Measurements from ENCODE around the gene ENPP1. TPM values are rescaled to one million over a fixed set of nuclear protein-coding genes. Genes with fewer than 3 reads are reported as not detected.
"Not testable (repeated sequence)": the region's sequence is repeated elsewhere in the genome, so short reads cannot be mapped to it uniquely, and the experiment has no call there.

ENPP1 gene
- total RNA-seq, 1 experiment from 2014 or later: 6.5 TPM

DNA sequence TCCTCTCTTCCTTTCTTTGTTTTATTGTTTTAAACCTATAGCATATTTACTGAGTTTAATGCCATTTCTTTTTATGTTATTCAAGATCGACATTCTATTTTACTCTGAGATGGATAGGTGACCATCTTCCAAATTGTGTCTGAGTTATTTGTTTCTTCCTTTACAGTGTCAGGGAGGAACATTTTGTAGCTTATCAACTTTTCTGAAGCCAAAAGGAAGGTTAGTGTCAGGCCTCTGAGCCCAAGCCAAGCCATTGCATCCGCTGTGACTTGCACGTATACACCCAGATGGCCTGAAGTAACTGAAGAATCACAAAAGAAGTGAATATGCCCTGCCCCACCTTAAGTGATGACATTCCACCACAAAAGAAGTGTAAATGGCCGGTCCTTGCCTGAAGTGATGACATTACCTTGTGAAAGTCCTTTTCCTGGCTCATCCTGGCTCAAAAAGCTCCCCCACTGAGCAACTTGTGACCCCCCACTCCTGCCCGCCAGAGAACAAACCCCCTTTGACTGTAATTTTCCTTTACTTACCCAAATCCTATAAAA lies 93.6 kb downstream of the ENPP1 start:
- H3K4me1 ChIP-seq (ENCODE audit: control insufficient read depth in 1 of 2, insufficient read depth in 2 of 2, low read length in 2 of 2); RAD21 ChIA-PET (ENCODE audit: low non-redundant PET in 1 of 2, low total read pairs in 2 of 2, uncharacterized antibody in 2 of 2, unreplicated experiment in 2 of 2); ATAC-seq; intact Hi-C loops (cut with micrococcal nuclease); CTCF ChIA-PET; H3K9ac ChIP-seq (ENCODE audit: low read length); BruUV-seq (replicated peaks); H3K36me3 ChIP-seq (ENCODE audit: control insufficient read depth in 1 of 2, insufficient read depth in 2 of 2, low read length in 2 of 2); POLR2A ChIA-PET; H3K27ac ChIP-seq (ENCODE audit: low read depth, low read length); H3K4me3 ChIP-seq (replicated peaks in 1 of 2; ENCODE audit: low read depth in 1 of 2, low read length in 2 of 2); DNase-seq (ENCODE audit: low read depth, low spot score); H3K79me2 ChIP-seq (ENCODE audit: insufficient read depth, low read length); H2AFZ ChIP-seq (ENCODE audit: low read depth, low read length, poor library complexity, severe bottlenecking); H4K20me1 ChIP-seq (ENCODE audit: insufficient read depth); H3K27me3 ChIP-seq (ENCODE audit: insufficient read depth, low read length); H3K9me2 ChIP-seq (ENCODE audit: insufficient read depth); H3K9me3 ChIP-seq (ENCODE audit: control insufficient read depth in 1 of 2, insufficient read depth in 1 of 2, low read depth in 1 of 2, low read length in 2 of 2); H3K4me2 ChIP-seq (ENCODE audit: low read length): not testable (repeated sequence)

- H3K9ac ChIP-seq (ENCODE audit: low read length); DNase-seq (ENCODE audit: low read depth, low spot score); RAD21 ChIA-PET (ENCODE audit: low non-redundant PET in 1 of 2, low total read pairs in 2 of 2, uncharacterized antibody in 2 of 2, unreplicated experiment in 2 of 2); H3K9me2 ChIP-seq (ENCODE audit: insufficient read depth); H3K4me1 ChIP-seq (ENCODE audit: control insufficient read depth in 1 of 2, insufficient read depth in 2 of 2, low read length in 2 of 2); H2AFZ ChIP-seq (ENCODE audit: low read depth, low read length, poor library complexity, severe bottlenecking); H3K4me3 ChIP-seq (replicated peaks in 1 of 2; ENCODE audit: low read depth in 1 of 2, low read length in 2 of 2); H3K4me2 ChIP-seq (ENCODE audit: low read length); H3K27ac ChIP-seq (ENCODE audit: low read depth, low read length); H4K20me1 ChIP-seq (ENCODE audit: insufficient read depth); H3K79me2 ChIP-seq (ENCODE audit: insufficient read depth, low read length); H3K36me3 ChIP-seq (ENCODE audit: control insufficient read depth in 1 of 2, insufficient read depth in 2 of 2, low read length in 2 of 2); H3K9me3 ChIP-seq (ENCODE audit: control insufficient read depth in 1 of 2, insufficient read depth in 1 of 2, low read depth in 1 of 2, low read length in 2 of 2); BruUV-seq (replicated peaks); intact Hi-C loops (cut with micrococcal nuclease); H3K27me3 ChIP-seq (ENCODE audit: insufficient read depth, low read length); ATAC-seq; POLR2A ChIA-PET: not testable (repeated sequence)
- CTCF ChIA-PET: interaction anchor here (0.6 kb wide), 1 partner anchor 917 kb away, joined by 3 read pairs; no protein-coding TSS in a partner anchor
These were observed 95.9 kb downstream of the ENPP1 start for GRCh38 chr6:131903734-131904133.

- H3K36me3 ChIP-seq (ENCODE audit: control insufficient read depth in 1 of 2, insufficient read depth in 2 of 2, low read length in 2 of 2); H3K27me3 ChIP-seq (ENCODE audit: insufficient read depth, low read length); H2AFZ ChIP-seq (ENCODE audit: low read depth, low read length, poor library complexity, severe bottlenecking); H3K27ac ChIP-seq (ENCODE audit: low read depth, low read length); H3K79me2 ChIP-seq (ENCODE audit: insufficient read depth, low read length); H3K9ac ChIP-seq (ENCODE audit: low read length); H3K9me3 ChIP-seq (ENCODE audit: control insufficient read depth in 1 of 2, insufficient read depth in 1 of 2, low read depth in 1 of 2, low read length in 2 of 2); H3K4me2 ChIP-seq (ENCODE audit: low read length); ATAC-seq; H3K4me1 ChIP-seq (ENCODE audit: control insufficient read depth in 1 of 2, insufficient read depth in 2 of 2, low read length in 2 of 2); intact Hi-C loops (cut with micrococcal nuclease); POLR2A ChIA-PET; H3K9me2 ChIP-seq (ENCODE audit: insufficient read depth); DNase-seq (ENCODE audit: low read depth, low spot score); RAD21 ChIA-PET (ENCODE audit: low non-redundant PET in 1 of 2, low total read pairs in 2 of 2, uncharacterized antibody in 2 of 2, unreplicated experiment in 2 of 2); H4K20me1 ChIP-seq (ENCODE audit: insufficient read depth); H3K4me3 ChIP-seq (replicated peaks in 1 of 2; ENCODE audit: low read depth in 1 of 2, low read length in 2 of 2); BruUV-seq (replicated peaks): not testable (repeated sequence)
- CTCF ChIA-PET: interaction anchor here (1.1 to 2.4 kb wide), 2 partner anchors 213 to 371 kb away, joined by 3 to 13 read pairs; no protein-coding TSS in a partner anchor
These were observed 101.0 kb downstream of the ENPP1 start for GRCh38 chr6:131908787-131909186.

Data from HCT116 (cell line).